Smooth muscle cell (in vitro differentiated cells): Measurements from ENCODE around the gene ACY1. TPM values are rescaled to one million over a fixed set of nuclear protein-coding genes. Genes with fewer than 3 reads are reported as not detected.

Source experiments
- DNase-seq: peaks from one replicate; lab custom pipeline; 2025; ENCODE audit not compliant: unreplicated experiment; lab: John Stamatoyannopoulos, UW
- H2AFZ ChIP-seq: fragments of 200-600 bp; sonication (generic); 2 replicates; pipeline ENCODE4 v1.6.0; 2016; ENCODE audit warnings: antibody characterized with exemption, low read depth, mild to moderate bottlenecking
- H3F3A ChIP-seq: fragments of 200-600 bp; sonication (generic); 2 replicates; pipeline ENCODE4 v1.6.0; 2017; ENCODE audit warnings: antibody characterized with exemption, low read depth
- H3K27ac ChIP-seq: fragments of 200-600 bp; sonication (generic); 2 replicates; pipeline ENCODE4 v1.5.1; 2016; ENCODE audit warnings: low read depth, mild to moderate bottlenecking
- H3K27me3 ChIP-seq: fragments of 200-600 bp; sonication (generic); 2 replicates; pipeline ENCODE4 v1.6.1; 2016; ENCODE audit warnings: low read depth, mild to moderate bottlenecking
- H3K36me3 ChIP-seq: fragments of 200-600 bp; sonication (generic); 2 replicates; pipeline ENCODE4 v1.5.1; 2016; ENCODE audit warnings: low read depth
- H3K4me1 ChIP-seq: fragments of 200-600 bp; sonication (generic); 2 replicates; pipeline ENCODE4 v1.5.1; 2016; ENCODE audit warnings: low read depth
- H3K4me2 ChIP-seq: fragments of 200-600 bp; sonication (generic); 2 replicates; pipeline ENCODE4 v1.6.0; 2016; ENCODE audit warnings: mild to moderate bottlenecking
- H3K4me3 ChIP-seq: fragments of 200-600 bp; sonication (generic); 2 replicates; pipeline ENCODE4 v1.5.1; 2016; ENCODE audit warnings: mild to moderate bottlenecking
- H3K79me2 ChIP-seq: fragments of 200-600 bp; sonication (generic); 2 replicates; pipeline ENCODE4 v1.6.0; 2016; ENCODE audit warnings: low read depth, mild to moderate bottlenecking
- H3K9ac ChIP-seq: fragments of 200-600 bp; sonication (generic); 2 replicates; pipeline ENCODE4 v1.6.0; 2016; ENCODE audit warnings: low read depth
- H3K9me3 ChIP-seq: fragments of 200-600 bp; sonication (generic); replicated peaks from 2 replicates; pipeline ENCODE4 v1.5.1; 2016; ENCODE audit warnings: low read depth
- H4K20me1 ChIP-seq: fragments of 200-600 bp; sonication (generic); 2 replicates; pipeline ENCODE4 v1.6.0; 2016; ENCODE audit warnings: low read depth
- WGBS: methylation state at CpG from one replicate; pipeline ENCODE4 v1.1.7; 2016; ENCODE audit warnings: low lambda C conversion rate; 5-methylcytosine and 5-hydroxymethylcytosine counted together
- polyA plus RNA-seq: library from polyadenylated mRNA; unstranded; fragments of >200 nt; fragmentation: Nextera tagmentation; extraction: Ambion mirVana; gene quantifications from 2 replicates; pipeline ENCODE4 v1.2.1, GENCODE V29; 2016
- total RNA-seq: library from RNA; depleted of rRNA; stranded (reverse); fragments of >200 nt; gene quantifications from 2 replicates; pipeline ENCODE4 v1.2.3, GENCODE V29; 2014
- TF ChIP-seq, protein P1 (sequence below): fragments of 200-600 bp; sonication (generic); IDR thresholded peaks from 2 replicates; pipeline ENCODE4 v1.5.1; 2017; ENCODE audit warnings: borderline replicate concordance, mild to moderate bottlenecking, antibody characterized with exemption; ENCODE audit not compliant: insufficient read depth, poor library complexity, severe bottlenecking

Gene ACY1
- total and polyA plus RNA-seq, 2 experiments from 2014 or later = 33.8 to 39.6 TPM

DNA sequence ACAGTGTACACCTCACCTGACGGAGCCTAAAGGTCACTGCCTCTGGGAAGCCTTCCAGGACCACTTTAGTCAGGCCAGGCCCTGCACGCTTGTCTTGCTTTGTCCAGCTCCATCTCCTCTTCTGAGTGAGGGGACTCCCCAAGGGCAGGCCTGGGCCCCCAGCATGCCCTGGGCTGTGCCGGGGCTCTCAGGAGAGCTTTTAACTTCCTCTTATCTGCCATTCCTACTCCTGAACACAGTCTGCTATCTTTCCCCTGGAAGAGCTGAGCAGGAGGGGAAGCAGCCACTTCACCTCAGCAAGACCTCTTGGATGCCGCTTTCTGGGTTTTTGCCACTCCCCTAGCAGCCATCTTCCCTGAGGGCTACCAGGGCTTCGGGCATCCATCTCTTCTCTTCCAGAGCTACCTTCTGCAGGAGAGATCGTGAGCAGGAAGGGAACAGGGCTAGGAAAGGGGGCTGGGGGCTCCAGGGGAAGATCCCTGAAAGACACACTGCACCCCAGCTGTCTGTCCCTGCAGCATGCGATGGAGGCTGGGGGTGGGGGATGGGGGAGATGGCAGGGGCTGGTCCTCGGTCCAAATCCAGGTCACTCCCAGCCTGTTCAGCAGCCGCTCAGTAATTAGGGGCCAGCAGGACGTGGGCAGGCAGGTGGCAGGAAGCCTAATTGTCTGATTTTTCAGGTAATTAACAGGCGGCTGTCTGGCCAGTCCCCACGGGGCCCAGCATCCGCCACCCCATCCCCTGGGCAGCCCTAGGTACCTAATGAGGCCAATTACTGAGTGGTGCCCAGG, 32.3 kb downstream of the ACY1 start:
- no peak overlapping the region for H3K9ac ChIP-seq
- WGBS = 91% methylated on average over 13 of the region's 13 CpGs
- H3K79me2 ChIP-seq = no peaks in the 10 kb centered on the region
- H3F3A ChIP-seq = no peaks in the 10 kb centered on the region
- no peaks in the 10 kb centered on the region for H4K20me1 ChIP-seq
- no peaks in the 10 kb centered on the region for H3K4me1 ChIP-seq
- no peak for DNase-seq
- H2AFZ ChIP-seq = no peak overlapping the region
- no peak overlapping the region for H3K4me2 ChIP-seq
- no peaks in the 10 kb centered on the region for H3K9me3 ChIP-seq
- H3K27me3 ChIP-seq = no peaks in the 10 kb centered on the region
- H3K4me3 ChIP-seq = no peak overlapping the region
- TF ChIP-seq, protein P1, sequence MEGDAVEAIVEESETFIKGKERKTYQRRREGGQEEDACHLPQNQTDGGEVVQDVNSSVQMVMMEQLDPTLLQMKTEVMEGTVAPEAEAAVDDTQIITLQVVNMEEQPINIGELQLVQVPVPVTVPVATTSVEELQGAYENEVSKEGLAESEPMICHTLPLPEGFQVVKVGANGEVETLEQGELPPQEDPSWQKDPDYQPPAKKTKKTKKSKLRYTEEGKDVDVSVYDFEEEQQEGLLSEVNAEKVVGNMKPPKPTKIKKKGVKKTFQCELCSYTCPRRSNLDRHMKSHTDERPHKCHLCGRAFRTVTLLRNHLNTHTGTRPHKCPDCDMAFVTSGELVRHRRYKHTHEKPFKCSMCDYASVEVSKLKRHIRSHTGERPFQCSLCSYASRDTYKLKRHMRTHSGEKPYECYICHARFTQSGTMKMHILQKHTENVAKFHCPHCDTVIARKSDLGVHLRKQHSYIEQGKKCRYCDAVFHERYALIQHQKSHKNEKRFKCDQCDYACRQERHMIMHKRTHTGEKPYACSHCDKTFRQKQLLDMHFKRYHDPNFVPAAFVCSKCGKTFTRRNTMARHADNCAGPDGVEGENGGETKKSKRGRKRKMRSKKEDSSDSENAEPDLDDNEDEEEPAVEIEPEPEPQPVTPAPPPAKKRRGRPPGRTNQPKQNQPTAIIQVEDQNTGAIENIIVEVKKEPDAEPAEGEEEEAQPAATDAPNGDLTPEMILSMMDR = no peak
- H3K27ac ChIP-seq = no peak overlapping the region
- H3K36me3 ChIP-seq = no peaks in the 10 kb centered on the region

DNA sequence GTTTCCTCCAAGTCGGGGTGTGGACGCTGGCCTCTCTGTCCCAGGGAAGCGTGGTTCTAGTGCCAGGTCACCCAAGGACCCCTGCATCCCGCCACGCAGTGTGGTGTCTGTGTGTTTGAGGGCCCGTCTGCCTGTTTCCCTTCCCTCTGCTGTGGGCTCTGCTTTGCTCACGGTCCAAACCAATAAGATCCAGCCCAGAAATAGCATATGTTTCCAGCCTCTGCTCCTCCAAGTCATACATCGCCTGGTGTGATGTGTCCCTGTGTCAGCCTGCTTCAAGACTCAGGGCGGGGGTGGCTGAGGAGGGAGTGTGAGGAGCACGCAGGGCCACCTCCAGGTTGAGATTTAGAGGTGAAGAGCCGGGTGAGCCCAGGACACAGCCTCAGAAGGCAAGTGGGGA, 34.3 kb downstream of the ACY1 start:
- H3K4me3 ChIP-seq = no peak overlapping the region
- no peaks in the 10 kb centered on the region for H3K79me2 ChIP-seq
- H3K9me3 ChIP-seq = no peaks in the 10 kb centered on the region
- WGBS = 83% methylated on average over 11 of the region's 11 CpGs
- H2AFZ ChIP-seq = no peak overlapping the region
- H3K9ac ChIP-seq = no peak overlapping the region
- H3K4me1 ChIP-seq = peaks cover 7% of the 10 kb centered on the region
- no peaks in the 10 kb centered on the region for H3K27me3 ChIP-seq
- TF ChIP-seq, protein P1 = no peak
- H3K4me2 ChIP-seq = no peak overlapping the region
- no peaks in the 10 kb centered on the region for H4K20me1 ChIP-seq
- DNase-seq = no peak
- H3K27ac ChIP-seq = no peak overlapping the region
- no peaks in the 10 kb centered on the region for H3K36me3 ChIP-seq
- H3F3A ChIP-seq = peaks cover 2% of the 10 kb centered on the region

- Histone ChIP-seq H4K20me1 (no peaks in the 10 kb centered on the region), H3K4me3 (no peak overlapping the region), H3F3A (peaks cover 9% of the 10 kb centered on the region), H3K9me3 (no peaks in the 10 kb centered on the region), H3K27me3 (no peaks in the 10 kb centered on the region), H3K4me1 (peaks cover 9% of the 10 kb centered on the region), H2AFZ (no peak overlapping the region), H3K36me3 (no peaks in the 10 kb centered on the region), H3K9ac (no peak overlapping the region), H3K4me2 (no peak overlapping the region), H3K27ac (no peak overlapping the region), H3K79me2 (no peaks in the 10 kb centered on the region)
- DNase-seq = no peak
- 96% methylated on average over 21 of the region's 21 CpGs for WGBS
- TF ChIP-seq, protein P1 = no peak
Observed at GRCh38 chr3:52018319-52019000, 35.1 kb downstream of the ACY1 start.
